Parathyroid adenoma (tissue), 2 donors: ENCODE measurements around the gene GALNT9.

Experiments used
- H2AFZ ChIP-seq: fragments of 300-600 bp; sonication (generic); one replicate; pipeline ENCODE4 v1.7.0; 2017; ENCODE audit warnings: antibody characterized with exemption, mild to moderate bottlenecking
- H3K27ac ChIP-seq: fragments of 300-600 bp; sonication (generic); one replicate; pipeline ENCODE4 v1.7.0; 2017
- H3K27me3 ChIP-seq: fragments of 300-600 bp; sonication (generic); one replicate; pipeline ENCODE4 v1.7.0; 2017; ENCODE audit warnings: low read length; ENCODE audit not compliant: control insufficient read depth, insufficient read depth
- H3K36me3 ChIP-seq: fragments of 300-600 bp; sonication (generic); one replicate; pipeline ENCODE4 v1.7.0; 2017; ENCODE audit warnings: low read length; ENCODE audit not compliant: control insufficient read depth, insufficient read depth
- H3K4me1 ChIP-seq: fragments of 300-600 bp; sonication (generic); one replicate; pipeline ENCODE4 v1.7.0; 2017; ENCODE audit warnings: control low read depth
- H3K4me2 ChIP-seq: fragments of 300-600 bp; sonication (generic); one replicate; pipeline ENCODE4 v1.7.0; 2017; ENCODE audit warnings: low read length
- H3K4me3 ChIP-seq: fragments of 300-600 bp; sonication (generic); one replicate; pipeline ENCODE4 v1.7.0; 2017; ENCODE audit warnings: low read depth, low read length
- H3K79me2 ChIP-seq: fragments of 300-600 bp; sonication (generic); one replicate; pipeline ENCODE4 v1.7.0; 2017; ENCODE audit warnings: control low read depth
- H3K9ac ChIP-seq: fragments of 300-600 bp; sonication (generic); one replicate; pipeline ENCODE4 v1.7.0; 2017; ENCODE audit warnings: mild to moderate bottlenecking
- H3K9me3 ChIP-seq: fragments of 300-600 bp; sonication (generic); one replicate; pipeline ENCODE4 v1.7.0; 2017; ENCODE audit warnings: low read length; ENCODE audit not compliant: control insufficient read depth
- TF ChIP-seq, protein P1 (sequence below): fragments of 300-600 bp; sonication (generic); IDR thresholded peaks from one replicate; pipeline ENCODE4 v1.7.0; 2017; ENCODE audit warnings: antibody characterized with exemption, mild to moderate bottlenecking
- donor health status: primary hyperparathyroidism.

GALNT9 gene

DNA sequence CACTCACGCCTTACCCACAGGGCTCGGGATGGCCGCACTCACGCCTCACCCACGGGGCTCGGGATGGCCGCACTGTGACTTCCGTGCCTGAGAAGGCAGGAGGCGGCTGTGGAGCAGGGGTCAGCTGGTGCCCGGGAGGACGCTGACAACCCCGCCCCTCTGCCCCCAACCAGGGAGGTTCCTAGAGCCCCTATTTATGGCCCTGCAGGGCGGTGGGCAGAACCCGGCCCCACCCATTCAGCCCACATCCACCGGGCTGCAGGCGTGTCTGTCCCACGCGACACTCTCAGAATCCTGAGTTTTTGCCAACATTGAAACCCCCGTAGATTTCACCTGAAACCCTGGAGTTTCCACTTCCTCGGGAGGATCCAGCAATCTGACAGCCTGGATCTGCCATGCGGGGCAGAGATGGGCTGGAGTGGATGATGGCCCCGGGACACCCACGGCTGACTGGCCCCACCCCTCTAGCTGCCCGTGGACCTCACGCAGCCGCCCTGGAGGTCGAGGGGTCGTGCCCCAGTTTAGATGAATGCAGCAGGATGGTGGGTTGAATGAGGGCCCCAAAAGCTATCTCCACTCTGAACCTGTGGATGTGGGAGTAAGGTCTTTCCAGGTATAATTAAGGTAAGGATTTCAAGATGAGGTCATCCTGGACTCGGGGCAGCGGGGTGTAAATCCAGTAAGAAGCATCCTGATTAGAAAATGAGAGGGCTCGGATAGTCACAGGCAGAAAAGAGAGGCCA, 20.4 kb downstream of the GALNT9 start:
- TF ChIP-seq, protein P1, sequence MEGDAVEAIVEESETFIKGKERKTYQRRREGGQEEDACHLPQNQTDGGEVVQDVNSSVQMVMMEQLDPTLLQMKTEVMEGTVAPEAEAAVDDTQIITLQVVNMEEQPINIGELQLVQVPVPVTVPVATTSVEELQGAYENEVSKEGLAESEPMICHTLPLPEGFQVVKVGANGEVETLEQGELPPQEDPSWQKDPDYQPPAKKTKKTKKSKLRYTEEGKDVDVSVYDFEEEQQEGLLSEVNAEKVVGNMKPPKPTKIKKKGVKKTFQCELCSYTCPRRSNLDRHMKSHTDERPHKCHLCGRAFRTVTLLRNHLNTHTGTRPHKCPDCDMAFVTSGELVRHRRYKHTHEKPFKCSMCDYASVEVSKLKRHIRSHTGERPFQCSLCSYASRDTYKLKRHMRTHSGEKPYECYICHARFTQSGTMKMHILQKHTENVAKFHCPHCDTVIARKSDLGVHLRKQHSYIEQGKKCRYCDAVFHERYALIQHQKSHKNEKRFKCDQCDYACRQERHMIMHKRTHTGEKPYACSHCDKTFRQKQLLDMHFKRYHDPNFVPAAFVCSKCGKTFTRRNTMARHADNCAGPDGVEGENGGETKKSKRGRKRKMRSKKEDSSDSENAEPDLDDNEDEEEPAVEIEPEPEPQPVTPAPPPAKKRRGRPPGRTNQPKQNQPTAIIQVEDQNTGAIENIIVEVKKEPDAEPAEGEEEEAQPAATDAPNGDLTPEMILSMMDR = no peak
- Histone ChIP-seq H3K27me3 (no peaks in the 10 kb centered on the region), H3K9me3 (no peaks in the 10 kb centered on the region), H2AFZ (no peak overlapping the region), H3K4me2 (no peak overlapping the region), H3K4me1 (no peaks in the 10 kb centered on the region), H3K4me3 (no peak overlapping the region), H3K36me3 (no peaks in the 10 kb centered on the region), H3K27ac (no peak overlapping the region), H3K79me2 (no peaks in the 10 kb centered on the region), H3K9ac (no peak overlapping the region)

DNA sequence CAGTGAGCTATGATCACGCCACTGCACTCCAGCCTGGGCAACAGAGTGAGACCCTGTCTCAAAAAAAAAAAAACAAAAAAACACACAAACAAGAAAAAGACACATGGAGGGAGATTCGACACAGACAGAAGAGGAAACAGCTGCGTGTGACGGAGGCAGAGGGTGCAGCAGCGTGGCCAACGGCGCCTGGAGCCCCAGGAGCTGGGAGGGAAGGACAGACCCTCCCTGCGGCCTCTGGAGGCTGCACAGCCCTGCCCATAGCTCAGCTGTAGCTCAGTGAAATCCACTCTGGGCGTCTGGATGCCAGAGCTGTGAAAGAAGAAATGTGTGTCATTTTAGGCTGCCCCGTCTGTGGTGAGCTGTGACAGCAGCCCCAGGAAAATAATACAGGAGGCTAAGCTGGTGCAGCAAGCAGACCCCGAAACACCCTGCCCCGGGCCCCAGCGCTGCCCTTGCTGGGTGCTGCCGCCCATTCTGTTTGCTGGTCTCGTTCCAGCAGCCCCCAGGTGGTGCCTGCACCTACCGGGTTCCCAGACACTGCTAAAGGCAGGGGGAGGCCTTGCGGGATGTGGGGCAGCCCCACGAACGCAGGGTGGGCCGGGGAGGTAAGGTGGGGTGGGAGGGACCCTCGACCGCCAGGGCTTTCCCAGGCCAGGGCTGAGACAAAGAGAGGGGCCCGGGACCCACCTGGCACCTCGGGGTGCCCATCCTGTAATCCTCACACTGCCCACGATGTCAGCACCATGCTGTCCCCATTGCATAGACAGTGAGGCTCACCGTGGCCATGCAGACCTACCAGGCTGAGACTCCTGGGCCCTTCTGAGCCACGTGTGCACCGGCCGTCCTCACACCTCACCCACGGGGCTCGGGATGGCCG, 21.2 kb downstream of the GALNT9 start:
- Histone ChIP-seq H3K9me3 (no peaks in the 10 kb centered on the region), H3K9ac (no peak overlapping the region), H3K36me3 (no peaks in the 10 kb centered on the region), H2AFZ (no peak overlapping the region), H3K4me3 (no peak overlapping the region), H3K4me2 (no peak overlapping the region), H3K27ac (no peak overlapping the region), H3K79me2 (no peaks in the 10 kb centered on the region), H3K4me1 (no peaks in the 10 kb centered on the region), H3K27me3 (no peaks in the 10 kb centered on the region)
- TF ChIP-seq, protein P1 = no peak

DNA sequence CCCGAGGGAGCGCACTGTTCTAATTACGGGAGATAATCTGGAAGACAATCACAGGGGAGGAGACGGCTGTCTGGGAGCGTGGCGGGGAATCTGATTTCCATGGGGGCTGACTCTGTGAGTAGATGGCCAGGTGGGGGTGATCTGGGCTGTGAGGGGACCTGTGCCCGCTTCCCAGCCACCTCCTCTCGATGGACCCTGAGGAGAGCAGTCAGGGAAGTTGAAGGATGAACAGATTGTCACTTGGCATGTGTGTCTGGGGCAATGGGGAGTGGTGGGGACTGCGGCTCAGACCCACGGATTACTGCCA, 22.6 kb downstream of the GALNT9 start:
- H3K4me2 ChIP-seq = peak overlapping the region; percentile 26
- no peak overlapping the region for H3K27ac ChIP-seq
- H3K9me3 ChIP-seq = no peaks in the 10 kb centered on the region
- TF ChIP-seq, protein P1 = no peak
- H3K9ac ChIP-seq = no peak overlapping the region
- no peaks in the 10 kb centered on the region for H3K27me3 ChIP-seq
- H3K79me2 ChIP-seq = no peaks in the 10 kb centered on the region
- H2AFZ ChIP-seq = no peak overlapping the region
- no peak overlapping the region for H3K4me3 ChIP-seq
- H3K4me1 ChIP-seq = no peaks in the 10 kb centered on the region
- H3K36me3 ChIP-seq = no peaks in the 10 kb centered on the region

DNA sequence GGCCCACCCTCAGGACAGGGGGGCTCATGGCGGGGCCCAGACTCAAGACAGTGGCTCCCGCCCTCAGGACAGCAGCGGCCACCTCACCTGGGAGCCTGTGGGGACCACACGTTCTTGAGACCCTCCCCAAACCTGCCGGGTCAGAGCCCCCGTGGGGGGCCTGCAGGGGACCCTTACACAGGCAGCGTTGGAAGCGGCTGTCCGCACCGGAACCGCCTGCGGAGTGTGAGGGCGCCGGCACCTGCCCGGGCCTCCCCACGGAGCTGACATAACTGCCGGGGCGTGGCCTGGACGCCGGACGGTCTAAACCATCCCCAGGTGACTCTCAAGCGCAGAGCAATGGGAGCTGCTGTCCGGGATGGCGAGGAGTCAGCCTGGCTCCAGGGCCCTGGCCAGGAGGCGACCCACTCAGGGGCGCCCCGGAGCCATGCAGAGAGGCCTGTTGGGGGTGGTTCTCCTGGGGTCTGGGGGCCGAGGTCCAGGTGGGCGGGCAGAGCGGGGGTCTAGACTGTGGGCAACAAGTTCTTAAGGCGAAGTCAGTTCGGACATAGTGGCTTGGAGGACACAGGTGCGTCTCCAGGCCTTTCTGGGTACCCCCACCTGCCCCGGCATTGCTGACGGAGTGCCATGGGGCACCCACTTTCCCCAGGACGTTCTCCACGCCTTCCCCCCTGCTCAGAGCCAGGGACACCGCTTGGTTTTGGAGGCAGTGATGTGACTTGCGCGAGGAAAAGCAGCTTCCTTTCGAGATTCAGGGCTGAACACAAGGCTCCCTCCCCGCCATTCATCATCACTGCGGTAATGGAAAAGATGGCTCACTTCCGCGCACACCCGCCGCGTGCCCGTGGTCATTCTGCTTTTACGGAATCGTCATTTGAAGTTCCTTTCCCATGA, 23.2 kb downstream of the GALNT9 start:
- TF ChIP-seq, protein P1 = no peak
- Histone ChIP-seq H3K4me3 (no peak overlapping the region), H3K9ac (no peak overlapping the region), H3K27ac (no peak overlapping the region), H3K9me3 (no peaks in the 10 kb centered on the region), H3K79me2 (no peaks in the 10 kb centered on the region), H3K27me3 (no peaks in the 10 kb centered on the region), H2AFZ (no peak overlapping the region), H3K4me2 (peak overlapping the region; percentile 26), H3K36me3 (no peaks in the 10 kb centered on the region), H3K4me1 (no peaks in the 10 kb centered on the region)
